Measurements from ENCODE around the gene PCDHA1.

DNA sequence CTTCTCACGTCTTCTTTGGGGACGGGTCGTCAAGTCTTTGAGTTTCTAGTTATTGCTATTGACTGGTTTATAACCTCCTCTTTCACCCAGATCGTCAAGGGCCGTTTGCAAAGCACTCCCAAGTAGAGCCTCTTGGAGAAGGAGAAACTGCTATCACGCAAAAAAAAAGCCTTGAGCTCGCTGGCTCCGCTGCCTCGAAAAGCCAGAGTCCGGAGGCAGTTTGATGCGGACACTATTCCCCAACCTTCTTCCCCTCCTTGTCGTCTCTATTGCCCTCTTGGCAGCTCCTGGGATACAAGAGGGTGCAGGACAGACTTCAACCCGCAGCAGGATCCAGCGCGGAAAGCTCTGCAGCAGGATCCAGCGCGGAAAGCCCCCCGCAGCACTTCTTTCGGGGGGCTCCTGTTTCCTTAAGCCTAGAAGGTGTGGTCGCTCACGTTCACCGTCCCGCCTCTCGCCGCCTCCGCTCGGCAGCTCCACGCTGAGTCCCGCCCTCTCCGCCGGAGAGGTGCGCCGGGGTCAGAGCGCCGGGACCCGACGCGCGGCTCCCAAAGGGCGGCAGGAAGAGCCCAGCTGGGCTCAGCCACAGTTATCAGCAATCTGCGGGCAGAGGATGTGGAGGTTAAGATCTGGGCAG lies 140.0 kb downstream of the PCDHA1 start, which contains the start of gene PCDHAC1:
- TF ChIP-seq POLR2AphosphoS5 (IDR thresholded peaks at IDR 0.05; ENCODE audit: low read depth, low read length) (no peak), CTCF (IDR thresholded peaks at IDR 0.05) (no peak), REST (IDR thresholded peaks at IDR 0.05; ENCODE audit: insufficient read depth in 1 of 2, low read depth in 2 of 2, low read length in 1 of 2) (no peak)
